KOPT-K1 (cell line): Measurements from ENCODE around the gene ZNF17.
A peak's percentile ranks its signal among the peaks of the same experiment; 100 is the strongest.
"Not testable (repeated sequence)": the region's sequence is repeated elsewhere in the genome, so short reads cannot be mapped to it uniquely, and the experiment has no call there.

ENCODE experiments used
- H3K27ac ChIP-seq: fragments of 200-600 bp; sonication (generic); 2 replicates; pipeline ENCODE4 v1.5.1; 2016; ENCODE audit warnings: antibody characterized with exemption, mild to moderate bottlenecking, low read depth, low read length; ENCODE audit not compliant: poor library complexity, severe bottlenecking
- H3K36me3 ChIP-seq: fragments of 200-600 bp; sonication (generic); 2 replicates; pipeline ENCODE4 v1.5.1; 2017; ENCODE audit warnings: antibody characterized with exemption, mild to moderate bottlenecking, low read length, moderate library complexity; ENCODE audit not compliant: insufficient read depth
- H3K9me3 ChIP-seq: fragments of 200-600 bp; sonication (generic); 2 replicates; pipeline ENCODE4 v1.5.1; 2017; ENCODE audit warnings: antibody characterized with exemption, low read length, mild to moderate bottlenecking; ENCODE audit not compliant: insufficient read depth, poor library complexity, severe bottlenecking

ZNF17 gene

DNA sequence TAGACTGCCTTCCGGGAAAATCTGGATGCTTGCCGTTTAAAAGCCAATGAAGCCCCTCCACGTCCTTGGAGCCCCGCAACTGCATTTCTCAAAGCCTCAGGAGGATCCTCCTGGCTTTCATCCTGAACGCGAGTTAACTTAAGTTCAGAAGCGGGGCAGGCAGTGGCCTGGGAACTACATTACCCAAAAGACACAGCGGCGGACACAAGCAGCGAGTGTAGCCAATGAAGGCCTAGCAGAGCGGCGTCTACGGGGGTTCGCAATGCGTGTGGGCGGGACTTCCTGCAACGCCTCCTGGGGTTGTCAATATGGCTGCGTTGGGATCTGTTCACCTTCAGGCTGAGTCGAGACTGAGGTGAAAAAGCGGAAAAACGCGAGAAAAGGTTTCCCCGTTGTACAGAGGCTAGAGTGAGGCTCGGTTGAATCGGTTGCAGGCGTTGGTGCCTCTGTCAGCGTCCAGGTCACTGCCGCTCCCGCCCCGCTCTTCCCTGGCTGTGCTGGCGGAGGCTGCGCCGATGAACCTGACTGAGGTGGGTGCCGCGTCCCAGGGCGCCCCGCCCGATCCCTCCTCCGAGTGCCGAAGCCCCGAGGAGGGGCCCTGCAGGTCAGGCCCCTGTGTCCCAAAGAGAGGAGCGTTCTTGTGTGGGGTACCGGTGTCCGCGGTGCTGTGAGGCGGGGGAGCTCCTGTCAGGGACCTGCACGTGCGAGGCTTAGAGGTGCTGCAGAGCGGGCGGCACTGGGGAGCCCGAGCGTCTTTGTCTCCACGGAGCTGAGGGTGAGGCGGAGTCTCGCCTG is at the start of gene ZNF17:
ZNF17 (plus strand) TSS at position 285 of the 795 bp plus-strand sequence. CDS start 2,455 bp downstream, outside the sequence.
- Histone ChIP-seq H3K27ac (peak within 1 kb of the TSS; percentile 51), H3K9me3 (no peaks in the 10 kb centered on the region), H3K36me3 (peaks cover 20% of the 10 kb centered on the region)

DNA sequence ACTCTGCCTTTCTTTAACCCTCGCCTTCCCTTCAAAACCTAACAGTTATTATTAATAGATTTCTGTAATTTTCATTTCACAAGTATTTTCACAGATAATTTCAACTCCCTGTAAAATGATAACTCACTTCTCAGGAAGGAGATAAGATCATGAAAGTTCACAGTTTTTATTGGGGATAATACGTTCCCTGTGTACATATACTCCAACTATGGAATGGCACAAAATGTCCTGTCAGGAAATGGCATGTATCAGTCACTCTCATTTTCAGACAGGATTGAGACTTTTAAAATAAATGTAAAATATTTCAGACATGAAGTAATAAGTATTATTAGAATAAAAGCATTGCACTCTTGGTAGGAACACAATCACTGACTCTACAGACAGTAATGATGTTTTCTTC is 48.5 kb upstream of the ZNF17 start:
- peaks cover 25% of the 10 kb centered on the region for H3K36me3 ChIP-seq
- H3K9me3 ChIP-seq = no peaks in the 10 kb centered on the region
- peak overlapping the region; percentile 68 for H3K27ac ChIP-seq

DNA sequence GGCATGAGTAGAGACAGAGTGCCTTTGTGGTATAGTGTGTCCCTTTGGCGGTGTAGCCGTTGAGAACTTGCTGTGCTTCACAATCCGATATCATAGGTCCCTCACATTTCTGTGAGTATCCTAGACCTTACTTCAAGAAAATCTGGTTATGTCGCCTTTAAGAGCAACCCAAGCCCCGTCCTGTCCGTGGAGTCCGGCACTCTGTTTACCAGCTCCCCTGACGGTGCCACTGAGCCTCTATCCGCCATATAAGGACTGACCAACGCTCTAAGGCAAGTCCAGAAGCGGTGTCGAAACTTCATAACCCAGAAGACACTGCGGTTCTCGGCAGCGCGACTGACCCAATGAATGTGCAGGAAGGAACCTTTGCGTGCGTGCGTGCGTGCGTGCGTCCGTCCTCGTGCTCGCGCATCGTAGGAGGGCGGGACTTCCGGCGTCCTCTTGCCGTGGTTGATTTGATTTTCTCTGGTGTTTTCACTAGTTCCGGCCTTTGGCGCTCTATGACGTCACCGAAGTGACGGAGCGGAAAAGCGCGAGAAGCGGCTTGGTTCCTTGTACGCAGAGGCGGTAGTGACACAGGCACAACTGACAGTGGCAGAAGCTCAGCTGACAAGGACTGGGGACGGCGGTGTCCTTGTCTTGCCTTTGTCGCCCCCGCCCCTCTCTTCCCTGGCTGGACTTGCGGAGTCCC is 47.8 kb upstream of the ZNF17 start, which contains the start of the genes TRAPPC2B and ZNF547:
TRAPPC2B (plus strand) TSS at position 555 of the 691 bp plus-strand sequence. CDS start 1,283 bp downstream, outside the sequence.
ZNF547 (plus strand) TSS at position 555 of the 691 bp plus-strand sequence. CDS start 5,005 bp downstream, outside the sequence.
- H3K9me3 ChIP-seq = no peaks in the 10 kb centered on the region
- peaks cover 22% of the 10 kb centered on the region for H3K36me3 ChIP-seq
- H3K27ac ChIP-seq = peak within 1 kb of the TSS; percentile 68

DNA sequence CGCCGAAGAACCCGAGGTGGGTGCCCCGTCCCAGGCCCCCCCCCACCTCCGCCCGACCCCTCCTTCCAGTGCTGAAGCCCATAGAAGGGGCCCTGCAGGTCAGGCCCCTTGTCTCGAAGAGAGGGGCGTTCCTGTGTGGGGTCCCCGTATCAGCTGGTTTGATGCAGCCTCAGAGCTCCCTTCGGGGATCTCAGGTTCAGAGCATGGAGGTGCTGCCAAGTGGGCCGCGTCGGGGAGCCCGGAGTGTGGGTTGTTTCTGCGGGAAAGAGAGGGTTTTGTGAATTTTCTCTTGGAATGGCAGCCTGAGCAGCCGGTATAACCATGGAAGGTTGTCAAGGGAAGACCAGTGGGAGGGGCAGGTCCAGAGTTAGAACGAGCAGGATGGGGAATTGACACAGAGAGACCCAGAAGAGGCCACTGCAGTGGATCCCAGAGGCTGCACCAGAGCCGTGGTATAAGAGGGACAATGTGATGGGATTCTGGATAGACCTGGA is 47.2 kb upstream of the ZNF17 start:
- Histone ChIP-seq H3K27ac (peak overlapping the region; percentile 68), H3K36me3 (peaks cover 16% of the 10 kb centered on the region), H3K9me3 (no peaks in the 10 kb centered on the region)

DNA sequence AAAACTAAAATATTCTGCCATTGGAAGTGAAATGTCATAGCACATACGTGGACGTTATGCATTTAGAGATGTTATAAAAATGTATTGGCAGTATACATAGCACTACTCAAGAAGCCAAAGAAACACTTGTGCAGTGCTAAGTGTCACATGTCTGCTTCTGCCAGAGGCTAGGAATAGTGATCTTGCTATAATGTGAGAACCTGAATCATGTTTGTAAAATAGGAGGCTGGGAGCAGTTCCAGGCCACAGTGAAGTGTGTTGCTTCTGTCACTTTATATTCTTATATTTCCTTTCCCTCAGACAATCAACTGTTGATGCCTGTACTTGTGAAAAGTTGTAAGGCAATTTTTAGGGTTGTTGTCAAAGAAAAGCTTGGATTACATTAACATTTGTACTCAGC is 44.2 kb upstream of the ZNF17 start:
- H3K9me3 ChIP-seq = no peaks in the 10 kb centered on the region
- peaks cover 8% of the 10 kb centered on the region for H3K36me3 ChIP-seq
- H3K27ac ChIP-seq = no peak overlapping the region

DNA sequence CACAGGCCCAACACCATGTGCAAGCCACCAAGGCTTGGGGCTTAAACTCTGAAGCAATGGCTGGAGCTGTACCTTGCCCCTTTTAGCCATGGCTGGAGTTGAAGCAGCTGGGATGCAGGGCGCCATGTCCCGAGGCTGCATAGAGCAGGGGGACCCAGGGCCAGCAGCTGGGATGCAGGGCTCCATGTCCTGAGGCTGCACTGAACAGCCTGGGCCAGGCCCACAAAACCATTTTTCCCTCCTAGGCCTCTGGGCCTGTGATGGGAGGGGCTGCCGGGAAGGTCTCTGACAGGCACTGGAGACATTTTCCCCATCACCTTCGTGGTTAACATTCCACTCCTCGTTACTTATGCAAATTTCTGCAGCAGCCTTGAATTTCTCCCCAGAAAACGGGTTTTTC is 36.8 kb upstream of the ZNF17 start:
- Histone ChIP-seq H3K9me3 (peaks cover 32% of the 10 kb centered on the region), H3K36me3 (peaks cover 58% of the 10 kb centered on the region), H3K27ac (no peak overlapping the region)

DNA sequence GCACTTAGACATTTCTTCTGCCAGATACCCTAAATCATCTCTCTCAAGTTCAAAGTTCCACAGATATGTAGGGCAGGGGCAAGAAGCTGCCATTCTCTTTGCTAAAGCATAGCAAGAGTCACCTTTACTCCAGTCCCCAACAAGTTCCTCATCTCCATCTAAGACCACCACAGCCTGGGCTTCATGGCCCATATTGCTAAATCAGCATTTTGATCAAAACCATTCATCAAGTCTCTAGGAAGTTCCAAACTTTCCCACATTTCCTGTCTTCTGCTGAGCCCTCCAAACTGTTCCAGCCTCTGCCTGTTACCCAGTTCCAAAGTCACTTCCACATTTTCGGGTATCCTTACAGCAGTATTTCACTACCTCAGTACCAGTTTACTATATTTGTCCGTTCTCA is 36.3 kb upstream of the ZNF17 start:
- not testable (repeated sequence) for H3K27ac ChIP-seq
- Histone ChIP-seq H3K9me3 (peaks cover 32% of the 10 kb centered on the region), H3K36me3 (peaks cover 58% of the 10 kb centered on the region)

DNA sequence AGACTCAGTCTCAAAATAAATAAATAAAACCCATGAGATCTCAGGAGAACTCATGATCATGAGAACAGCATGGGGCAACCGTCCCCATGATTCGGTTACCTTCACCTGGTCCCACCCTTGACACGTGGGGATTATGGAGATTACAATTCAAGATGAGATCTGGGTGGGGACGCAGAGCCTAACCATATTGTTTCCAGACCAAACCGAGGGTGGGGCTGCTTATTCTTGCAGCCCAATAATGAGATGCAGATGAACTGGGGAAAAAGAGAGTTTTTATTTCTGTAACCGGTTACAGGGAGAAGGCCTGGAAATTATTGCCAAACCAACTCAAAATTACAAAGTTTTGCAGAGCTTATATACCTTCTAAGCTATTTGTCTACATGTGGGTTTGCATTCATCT is 34.8 kb upstream of the ZNF17 start:
- Histone ChIP-seq H3K36me3 (peaks cover 58% of the 10 kb centered on the region), H3K9me3 (peaks cover 32% of the 10 kb centered on the region), H3K27ac (no peak overlapping the region)

DNA sequence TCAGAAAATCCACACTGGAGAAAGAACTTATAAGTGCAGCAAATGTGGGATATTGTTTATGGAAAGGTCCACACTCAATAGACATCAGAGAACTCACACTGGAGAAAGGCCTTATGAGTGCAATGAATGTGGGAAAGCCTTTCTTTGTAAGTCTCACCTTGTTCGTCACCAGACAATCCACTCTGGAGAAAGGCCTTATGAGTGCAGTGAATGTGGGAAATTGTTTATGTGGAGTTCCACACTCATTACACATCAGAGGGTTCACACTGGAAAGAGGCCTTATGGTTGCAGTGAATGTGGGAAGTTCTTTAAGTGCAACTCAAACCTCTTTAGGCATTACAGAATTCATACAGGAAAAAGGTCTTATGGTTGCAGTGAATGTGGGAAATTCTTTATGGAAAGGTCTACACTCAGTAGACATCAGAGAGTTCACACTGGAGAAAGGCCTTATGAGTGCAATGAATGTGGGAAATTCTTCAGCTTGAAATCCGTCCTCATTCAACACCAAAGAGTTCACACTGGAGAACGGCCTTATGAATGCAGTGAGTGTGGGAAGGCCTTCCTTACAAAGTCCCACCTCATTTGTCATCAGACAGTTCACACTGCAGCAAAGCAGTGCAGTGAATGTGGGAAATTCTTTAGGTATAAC is 33.3 kb upstream of the ZNF17 start:
- H3K36me3 ChIP-seq = peaks cover 50% of the 10 kb centered on the region
- no peak overlapping the region for H3K27ac ChIP-seq
- peaks cover 32% of the 10 kb centered on the region for H3K9me3 ChIP-seq

DNA sequence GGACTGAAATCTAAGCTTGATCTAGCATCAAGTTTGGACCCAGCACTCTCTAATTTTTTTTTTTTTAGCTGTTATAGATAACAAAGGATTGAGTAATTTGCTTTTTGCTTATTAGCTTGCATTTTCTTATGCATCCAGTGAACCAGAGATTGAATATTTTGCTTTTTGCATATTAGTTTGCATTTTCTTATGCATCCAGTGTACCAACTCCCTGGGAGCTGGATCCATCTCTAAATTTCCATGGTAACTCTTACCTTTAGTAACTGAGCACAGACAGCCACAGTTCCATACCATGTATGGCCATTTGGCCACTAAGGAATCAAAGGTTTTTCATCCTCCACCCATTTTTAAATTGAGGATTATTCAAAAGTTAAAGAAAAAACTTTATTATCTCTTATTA is 30.0 kb upstream of the ZNF17 start:
- H3K27ac ChIP-seq = no peak overlapping the region
- peaks cover 14% of the 10 kb centered on the region for H3K9me3 ChIP-seq
- peaks cover 23% of the 10 kb centered on the region for H3K36me3 ChIP-seq

DNA sequence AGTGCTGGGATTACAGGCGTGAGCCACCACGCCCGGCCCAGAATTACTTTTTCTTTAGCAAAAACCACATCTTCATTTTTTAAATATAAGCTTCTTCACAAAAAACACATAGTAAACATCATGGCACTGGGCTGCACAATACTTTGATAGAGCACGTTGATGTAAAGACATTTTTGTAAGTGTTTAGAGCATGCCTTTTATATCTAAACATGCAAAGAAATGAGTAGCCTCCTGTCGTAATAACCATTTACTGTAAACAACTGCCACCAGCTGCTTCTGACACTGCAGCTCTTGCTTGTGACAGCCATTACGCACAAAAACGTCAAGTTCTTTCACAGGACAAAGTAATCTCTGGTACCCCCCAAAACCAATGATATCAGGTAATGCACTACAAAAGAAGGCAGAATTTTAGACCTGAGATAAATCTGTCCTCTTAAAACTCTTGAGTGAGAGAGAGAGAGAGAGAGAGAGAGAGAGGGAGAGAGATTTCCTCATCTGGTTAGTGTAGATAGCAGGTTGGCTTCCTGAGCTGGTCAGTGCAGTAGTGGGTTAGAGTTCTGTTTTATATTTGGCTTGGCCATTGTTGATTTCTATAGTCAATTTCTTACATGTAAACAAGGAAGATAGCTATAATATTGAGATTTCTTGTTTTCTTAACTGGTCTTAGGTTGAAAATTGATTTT is 28.0 kb upstream of the ZNF17 start:
- Histone ChIP-seq H3K36me3 (peaks cover 8% of the 10 kb centered on the region), H3K27ac (no peak overlapping the region), H3K9me3 (no peaks in the 10 kb centered on the region)

DNA sequence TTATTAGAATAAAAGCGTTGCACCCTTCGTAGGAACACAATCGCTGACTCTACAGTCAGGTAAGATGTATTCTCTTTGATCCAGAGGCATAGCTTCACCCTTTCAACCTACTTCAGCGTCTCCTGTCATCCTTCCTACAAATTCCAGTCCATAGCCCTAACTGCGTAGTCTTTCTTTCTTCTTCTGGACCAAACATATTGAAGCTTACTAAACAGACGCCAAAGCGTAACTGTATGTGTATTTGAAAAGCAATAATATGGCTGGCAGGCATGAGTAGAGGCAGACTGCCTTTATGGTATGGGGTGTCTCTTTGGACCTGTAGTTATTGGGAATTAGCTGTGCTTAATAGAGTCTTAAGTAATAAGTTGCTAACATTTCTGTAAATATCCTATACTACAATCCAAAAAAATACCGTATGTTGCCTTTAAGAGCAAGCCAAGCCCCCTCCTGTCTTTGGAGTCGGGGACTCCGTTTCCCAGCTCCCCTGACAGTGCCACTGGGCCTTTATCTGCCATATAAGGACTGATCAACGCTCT is 21.7 kb upstream of the ZNF17 start:
- Histone ChIP-seq H3K9me3 (no peaks in the 10 kb centered on the region), H3K36me3 (peaks cover 6% of the 10 kb centered on the region), H3K27ac (peak overlapping the region; percentile 85)

DNA sequence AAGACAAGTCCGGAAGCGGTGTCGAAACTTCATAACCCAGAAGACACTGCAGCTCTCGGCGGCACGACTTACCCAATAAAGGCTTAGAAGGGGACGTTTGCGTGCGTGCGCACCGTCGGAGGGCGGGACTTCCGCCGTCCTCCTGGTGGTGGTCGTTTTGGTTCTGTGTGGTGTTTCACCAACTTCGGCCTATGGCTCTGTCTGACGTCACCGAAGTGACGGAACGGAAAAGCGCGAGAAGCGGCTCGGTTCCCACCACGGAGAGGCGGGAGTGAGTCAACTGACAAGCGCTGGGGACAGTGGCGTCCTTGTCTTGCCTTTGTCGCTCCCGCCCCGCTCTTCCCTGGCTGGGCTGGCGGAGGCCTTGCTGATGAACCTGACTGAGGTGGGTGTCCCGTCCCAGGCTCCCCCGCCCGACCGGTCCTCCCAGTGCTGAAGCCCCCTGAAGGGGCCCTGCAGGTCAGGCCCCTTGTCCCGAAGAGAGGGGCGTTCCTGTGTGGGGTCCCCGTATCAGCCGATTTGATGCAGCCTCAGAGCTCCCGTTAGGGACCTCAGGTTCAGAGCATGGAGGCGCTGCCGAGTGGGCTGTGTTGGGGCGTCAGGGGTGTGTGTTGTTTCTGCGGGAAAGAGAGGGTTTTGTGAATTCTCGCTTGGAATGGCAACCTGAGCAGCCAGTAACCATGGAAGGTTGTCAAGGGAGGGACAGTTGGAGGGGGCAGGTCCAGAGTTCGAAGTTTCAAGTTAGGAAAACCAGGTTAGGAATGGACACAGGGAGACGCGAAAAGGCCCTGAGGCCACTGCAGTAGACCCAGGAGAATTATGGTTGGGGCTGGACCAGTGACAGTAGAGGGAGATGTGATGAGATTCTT is 21.0 kb upstream of the ZNF17 start, which contains the start of gene ZNF548:
ZNF548 (plus strand) TSS at position 125 of the 869 bp plus-strand sequence; CDS start at position 371, 246 bp downstream.
- peaks cover 11% of the 10 kb centered on the region for H3K36me3 ChIP-seq
- peak within 1 kb of the TSS; percentile 85 for H3K27ac ChIP-seq
- no peaks in the 10 kb centered on the region for H3K9me3 ChIP-seq
